ENCODE measurements around the gene PHLDB2. TPM values are rescaled to one million over a fixed set of nuclear protein-coding genes. Genes with fewer than 3 reads are reported as not detected.

The PHLDB2 gene
- total and polyA plus RNA-seq, 12 donors: 6.2 to 39.6 (median 13.9) TPM

- intact Hi-C loops (cut with DNase I): no loop called here
- no peak overlapping the region for H3K27ac ChIP-seq
- H3K27me3 ChIP-seq: no peaks in the 10 kb centered on the region
- no peak for TF ChIP-seq POLR2A (IDR thresholded peaks at IDR 0.05)
- TF ChIP-seq CTCF (IDR thresholded peaks at IDR 0.05): no peak
- no peak overlapping the region for H3K4me3 ChIP-seq
- no peaks in the 10 kb centered on the region for H3K4me1 ChIP-seq (replicated peaks in 1 of 2)
- 91 to 97% (median 93%) methylated on average over 5 of the region's 5 CpGs for WGBS, 4 donors
- H3K36me3 ChIP-seq (replicated peaks in 1 of 2): no peaks in the 10 kb centered on the region
- no peaks in the 10 kb centered on the region for H3K9me3 ChIP-seq (replicated peaks in 1 of 3)
- DNase-seq: no peak
Measured at GRCh38 chr3:111952086-111952485, 93.0 kb downstream of the PHLDB2 start.

GRCh38 chr3:111952866-111953450 lies 93.9 kb downstream of the PHLDB2 start:
- DNase-seq: no peak
- no peaks in the 10 kb centered on the region for H3K4me1 ChIP-seq (replicated peaks in 1 of 2)
- H3K36me3 ChIP-seq (replicated peaks in 1 of 2): no peaks in the 10 kb centered on the region
- H3K27me3 ChIP-seq: no peaks in the 10 kb centered on the region
- 77 to 86% (median 81%) methylated on average over 6 of the region's 6 CpGs for WGBS, 4 donors
- H3K27ac ChIP-seq: no peak overlapping the region
- no peak for TF ChIP-seq CTCF (IDR thresholded peaks at IDR 0.05)
- no peak for TF ChIP-seq POLR2A (IDR thresholded peaks at IDR 0.05)
- no peaks in the 10 kb centered on the region for H3K9me3 ChIP-seq (replicated peaks in 1 of 3)
- intact Hi-C loops (cut with DNase I): no loop called here
- no peak overlapping the region for H3K4me3 ChIP-seq

GRCh38 chr3:111954228-111954990 lies 95.3 kb downstream of the PHLDB2 start:
- TF ChIP-seq CTCF (IDR thresholded peaks at IDR 0.05): no peak
- no peak for TF ChIP-seq POLR2A (IDR thresholded peaks at IDR 0.05)
- H3K9me3 ChIP-seq (replicated peaks in 1 of 3): no peaks in the 10 kb centered on the region
- no peak overlapping the region for H3K27ac ChIP-seq
- intact Hi-C loops (cut with DNase I): no loop called here
- H3K27me3 ChIP-seq: no peaks in the 10 kb centered on the region
- H3K36me3 ChIP-seq (replicated peaks in 1 of 2): no peaks in the 10 kb centered on the region
- no peak for DNase-seq
- 73 to 82% (median 74%) methylated on average over 6 of the region's 6 CpGs for WGBS, 4 donors
- no peaks in the 10 kb centered on the region for H3K4me1 ChIP-seq (replicated peaks in 1 of 2)
- H3K4me3 ChIP-seq: no peak overlapping the region

- intact Hi-C loops (cut with DNase I): no loop called here
- H3K27me3 ChIP-seq: no peaks in the 10 kb centered on the region
- no peak overlapping the region for H3K27ac ChIP-seq
- DNase-seq: no peak
- H3K4me1 ChIP-seq (replicated peaks in 1 of 2): no peaks in the 10 kb centered on the region
- WGBS, 4 donors: 85 to 100% (median 97%) methylated on average over 1 of the region's 1 CpG
- no peaks in the 10 kb centered on the region for H3K36me3 ChIP-seq (replicated peaks in 1 of 2)
- no peak overlapping the region for H3K4me3 ChIP-seq
- H3K9me3 ChIP-seq (replicated peaks in 1 of 3): no peaks in the 10 kb centered on the region
- no peak for TF ChIP-seq POLR2A (IDR thresholded peaks at IDR 0.05)
- TF ChIP-seq CTCF (IDR thresholded peaks at IDR 0.05): no peak
Measured at GRCh38 chr3:111955876-111956275, 96.8 kb downstream of the PHLDB2 start.
